SK-N-SH (cell line): ENCODE measurements around the gene PIMREG. TPM values are rescaled to one million over a fixed set of nuclear protein-coding genes. Genes with fewer than 3 reads are reported as not detected.

Experiments
- CTCF ChIA-PET: fragments of 300-600, 350-600 bp; formaldehyde crosslinking; extraction: SDS; loops from one replicate; lab custom pipeline; 2021; lab: Yijun Ruan, JAX
- POLR2A ChIA-PET: fragments of 350-600 bp; sonication (Branson Sonifier 250); formaldehyde crosslinking; extraction: SDS; loops from one replicate; lab custom pipeline; 2020; ENCODE audit warnings: antibody characterized with exemption, inconsistent platforms; lab: Yijun Ruan, JAX
- DNase-seq: peaks from one replicate; pipeline ENCODE4 v3.0.0; 2012
- H2AFZ ChIP-seq: fragments of 200-600 bp; sonication (generic); 2 replicates; pipeline ENCODE4 v1.8.1; 2016; ENCODE audit warnings: antibody characterized with exemption, mild to moderate bottlenecking, low read depth
- H3F3A ChIP-seq: fragments of 200-600 bp; sonication (generic); replicated peaks from 2 replicates; pipeline ENCODE3; 2016; ENCODE audit warnings: antibody characterized with exemption, mild to moderate bottlenecking; ENCODE audit not compliant: insufficient read depth
- H3K27ac ChIP-seq, 2 experiments: fragments of 200-500 bp in 1 of 2; fragments of 200-600 bp in 1 of 2; sonication (Bioruptor generic) in 1 of 2; sonication (generic), shearing (Covaris generic) in 1 of 2; 2 replicates each; pipeline versions ENCODE4 v1.5.1 to v1.6.1; 2014 to 2016; ENCODE audit warnings: low read depth in 2 of 2, inconsistent platforms in 1 of 2, low read length in 1 of 2, mild to moderate bottlenecking in 1 of 2, mixed read lengths in 1 of 2
- H3K27me3 ChIP-seq: fragments of 200-600 bp; sonication (generic), shearing (Covaris generic); 2 replicates; pipeline ENCODE4 v1.6.1; 2016; ENCODE audit warnings: mixed run types; ENCODE audit not compliant: insufficient read depth
- H3K36me3 ChIP-seq, 2 experiments: fragments of 200-500 bp in 1 of 2; fragments of 200-600 bp in 1 of 2; sonication (Bioruptor generic) in 1 of 2; sonication (generic) in 1 of 2; replicated peaks in 1 of 2; 2 replicates each; pipeline versions ENCODE3 to v1.5.1; 2014 to 2016; ENCODE audit warnings: low read length in 1 of 2, mild to moderate bottlenecking in 1 of 2; ENCODE audit not compliant: insufficient read depth in 2 of 2, control insufficient read depth in 1 of 2
- H3K4me1 ChIP-seq, 2 experiments: fragments of 200-500 bp in 1 of 2; fragments of 200-600 bp in 1 of 2; sonication (Bioruptor generic) in 1 of 2; sonication (generic), shearing (Covaris generic) in 1 of 2; 2 replicates each; pipeline versions ENCODE4 v1.5.1 to v1.6.1; 2014 to 2016; ENCODE audit warnings: low read depth in 1 of 2, low read length in 1 of 2, mixed run types in 1 of 2; ENCODE audit not compliant: insufficient read depth in 2 of 2, control insufficient read depth in 1 of 2
- H3K4me2 ChIP-seq: fragments of 200-600 bp; sonication (generic), shearing (Covaris generic); 2 replicates; pipeline ENCODE4 v1.6.1; 2017; ENCODE audit warnings: mixed run types
- H3K4me3 ChIP-seq, 2 experiments: fragments of 200-500 bp in 1 of 2; fragments of 200-600 bp in 1 of 2; sonication (Bioruptor generic) in 1 of 2; sonication (generic), shearing (Covaris generic) in 1 of 2; 2 replicates each; pipeline versions ENCODE4 v1.5.1 to v1.8.1; 2014 to 2016; ENCODE audit warnings: low read depth in 2 of 2, inconsistent platforms in 1 of 2, low read length in 1 of 2, mild to moderate bottlenecking in 1 of 2, mixed read lengths in 1 of 2, moderate library complexity in 1 of 2
- H3K79me2 ChIP-seq: fragments of 200-600 bp; sonication (generic); 2 replicates; pipeline ENCODE4 v1.8.1; 2017; ENCODE audit warnings: mild to moderate bottlenecking; ENCODE audit not compliant: insufficient read depth
- H3K9ac ChIP-seq: fragments of 200-600 bp; sonication (generic); 2 replicates; pipeline ENCODE4 v1.6.1; 2017; ENCODE audit warnings: mixed run types
- H3K9me2 ChIP-seq: fragments of 200-600 bp; sonication (generic); 2 replicates; pipeline ENCODE4 v1.6.1; 2017; ENCODE audit warnings: mixed run types
- H3K9me3 ChIP-seq: fragments of 200-600 bp; sonication (generic); 2 replicates; pipeline ENCODE4 v1.6.1; 2017; ENCODE audit warnings: mixed run types, mild to moderate bottlenecking, moderate library complexity
- H4K20me1 ChIP-seq: fragments of 200-600 bp; sonication (generic); 2 replicates; pipeline ENCODE4 v1.6.1; 2017; ENCODE audit warnings: mild to moderate bottlenecking, mixed run types; ENCODE audit not compliant: insufficient read depth
- CTCF ChIP-seq: fragments of 200-600 bp; sonication (generic); IDR thresholded peaks from 2 replicates; pipeline ENCODE4 v1.6.1; 2017; ENCODE audit warnings: antibody characterized with exemption, mild to moderate bottlenecking, moderate library complexity
- ELF1 ChIP-seq: IDR thresholded peaks from 2 replicates; pipeline ENCODE4 v1.4.0; 2012
- EP300 ChIP-seq, 2 experiments: IDR thresholded peaks; 2 replicates each; pipeline versions ENCODE4 v1.4.0 to v1.6.1; 2012; ENCODE audit warnings: borderline replicate concordance in 1 of 2, low read depth in 1 of 2, low read length in 1 of 2
- FOSL2 ChIP-seq: IDR thresholded peaks from 2 replicates; pipeline ENCODE4 v1.4.0; 2012; ENCODE audit warnings: low read depth, mild to moderate bottlenecking, moderate library complexity, borderline replicate concordance
- FOXM1 ChIP-seq: IDR thresholded peaks from 2 replicates; pipeline ENCODE4 v1.4.0; 2012; ENCODE audit warnings: low read depth, mild to moderate bottlenecking
- PBX3 ChIP-seq: IDR thresholded peaks from 2 replicates; pipeline ENCODE4; 2012
- RAD21 ChIP-seq: IDR thresholded peaks from 2 replicates; pipeline ENCODE4 v1.6.1; 2012; ENCODE audit warnings: mild to moderate bottlenecking, low read length
- RCOR1 ChIP-seq: fragments of 150-350 bp; IDR thresholded peaks from 2 replicates; pipeline ENCODE4 v1.6.1; 2017; ENCODE audit warnings: antibody characterized with exemption, low read length
- REST ChIP-seq: IDR thresholded peaks from 2 replicates; pipeline ENCODE4 v1.6.1; 2012; ENCODE audit warnings: mild to moderate bottlenecking, low read depth, low read length, moderate library complexity
- RXRA ChIP-seq: IDR thresholded peaks from 2 replicates; pipeline ENCODE4 v1.4.0; 2012; ENCODE audit warnings: low read depth, mild to moderate bottlenecking, borderline replicate concordance
- SIN3A ChIP-seq: IDR thresholded peaks from 2 replicates; pipeline ENCODE4 v1.6.1; 2012; ENCODE audit warnings: low read depth, mild to moderate bottlenecking, low read length, moderate library complexity, borderline replicate concordance
- TAF1 ChIP-seq: IDR thresholded peaks from 2 replicates; pipeline ENCODE4 v1.6.1; 2012; ENCODE audit warnings: low read depth, mild to moderate bottlenecking, low read length, moderate library complexity, borderline replicate concordance
- TCF12 ChIP-seq: IDR thresholded peaks from 2 replicates; pipeline ENCODE4 v1.4.0; 2012
- USF1 ChIP-seq: IDR thresholded peaks from 2 replicates; pipeline ENCODE4 v1.4.0; 2012; ENCODE audit warnings: low read depth, borderline replicate concordance
- WGBS: methylation state at CpG from one replicate; pipeline ENCODE4 v1.1.6; 2017; ENCODE audit warnings: low lambda C conversion rate; 5-methylcytosine and 5-hydroxymethylcytosine counted together
- polyA plus RNA-seq, 3 experiments: library from polyadenylated mRNA; depleted of rRNA; stranded (reverse); fragments of >200 nt; gene quantifications; 2 replicates each; pipeline ENCODE4 v1.2.3, GENCODE V29; 2012

Gene PIMREG
- polyA plus RNA-seq, 1 of the 3 experiments (the other 2 are of a cell fraction): 19.6 TPM

GRCh38 chr17:6444571-6445335 is 498 bp downstream of the PIMREG start:
- 20% methylated on average over 32 of the region's 36 CpGs for WGBS
- Histone ChIP-seq H4K20me1 (no peaks in the 10 kb centered on the region), H3K9me2 (no peaks in the 10 kb centered on the region), H2AFZ (peak overlapping the region; percentile 66; the same call in 1 of the 2 replicates), H3K27ac (no peak overlapping the region), H3K27me3 (no peaks in the 10 kb centered on the region), H3K4me1 (peaks cover 0 to 11% of the 10 kb centered on the region in 2 experiments; a peak in 1 of 4 replicates), H3K79me2 (peaks cover 12% of the 10 kb centered on the region; the same call in 1 of the 2 replicates), H3K9me3 (no peaks in the 10 kb centered on the region), H3K36me3 (peaks cover 0 to 8% of the 10 kb centered on the region in 2 experiments), H3K4me2 (peak overlapping the region; percentile 100), H3F3A (peaks cover 5% of the 10 kb centered on the region), H3K9ac (peak overlapping the region; percentile 63), H3K4me3 (peak overlapping the region; percentile 60 to 75)
- POLR2A ChIA-PET: interaction anchor here (3.1 kb wide), 1 partner anchor 8 kb away, joined by 11 read pairs; no protein-coding TSS in a partner anchor
- TF ChIP-seq REST: no peak
- TF ChIP-seq RXRA: no peak
- TF ChIP-seq SIN3A: no peak
- TF ChIP-seq TAF1: no peak
- TF ChIP-seq ELF1: no peak
- TF ChIP-seq PBX3: no peak
- TF ChIP-seq FOSL2: no peak
- no peak for TF ChIP-seq RAD21
- TF ChIP-seq USF1: no peak
- no peak for TF ChIP-seq RCOR1
- TF ChIP-seq TCF12: no peak
- no peak for TF ChIP-seq FOXM1
- TF ChIP-seq EP300 (IDR thresholded peaks at IDR 0.05; ENCODE audit: borderline replicate concordance in 1 of 2, low read depth in 1 of 2, low read length in 1 of 2): no peak
- TF ChIP-seq CTCF: no peak
- CTCF ChIA-PET: interaction anchor here (2.5 to 2.9 kb wide), 2 partner anchors 8 to 29 kb away, joined by 13 read pairs; no protein-coding TSS in a partner anchor
- DNase-seq: no peak
